GM19455 (cell line): ENCODE measurements around the gene N4BP2L2.

ENCODE experiments used
- ATAC-seq: cut with Tn5 transposase; IDR thresholded peaks from one replicate; pipeline ENCODE4 v1.9.1; 2021; ENCODE audit not compliant: unreplicated experiment

N4BP2L2 gene

DNA sequence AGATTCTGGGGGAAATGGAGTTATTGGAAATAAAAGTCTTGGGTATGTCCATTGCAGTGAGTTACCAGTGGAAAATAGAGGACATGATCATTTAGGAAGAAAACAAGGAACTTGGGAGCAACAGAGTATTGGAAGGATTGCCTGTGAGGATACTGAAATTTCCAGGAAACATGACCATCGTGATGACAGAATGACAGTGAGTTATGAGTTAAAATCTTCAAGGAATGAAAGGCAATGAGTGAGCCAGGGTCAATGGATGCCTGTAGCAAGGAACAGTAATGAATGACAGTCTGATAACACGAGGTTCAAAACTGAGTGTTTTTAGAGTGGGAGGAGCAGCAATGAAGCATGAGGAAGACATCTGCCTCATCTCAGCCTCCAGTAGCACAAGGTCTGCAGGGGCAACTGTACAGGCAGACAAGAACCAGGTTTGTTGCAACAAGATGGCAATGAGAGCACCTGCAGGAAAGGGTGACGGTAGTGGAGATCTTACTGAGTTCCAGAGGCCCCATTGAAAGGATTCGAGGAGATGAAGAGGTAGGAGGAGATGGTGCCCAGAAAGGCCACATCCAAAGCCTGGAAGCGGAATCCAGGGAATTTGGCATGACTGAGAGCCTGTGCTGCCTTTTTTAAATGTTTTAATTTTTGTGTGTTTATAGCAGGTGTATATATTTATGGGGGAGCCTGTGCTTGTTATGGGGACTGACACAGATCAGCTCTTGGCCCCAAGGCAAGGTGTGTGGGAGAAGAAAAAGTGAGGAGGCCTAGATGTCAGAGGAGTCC, 154.6 kb downstream of the N4BP2L2 start:
- ATAC-seq: no peak
